Measurements from ENCODE around the gene SYP.

DNA sequence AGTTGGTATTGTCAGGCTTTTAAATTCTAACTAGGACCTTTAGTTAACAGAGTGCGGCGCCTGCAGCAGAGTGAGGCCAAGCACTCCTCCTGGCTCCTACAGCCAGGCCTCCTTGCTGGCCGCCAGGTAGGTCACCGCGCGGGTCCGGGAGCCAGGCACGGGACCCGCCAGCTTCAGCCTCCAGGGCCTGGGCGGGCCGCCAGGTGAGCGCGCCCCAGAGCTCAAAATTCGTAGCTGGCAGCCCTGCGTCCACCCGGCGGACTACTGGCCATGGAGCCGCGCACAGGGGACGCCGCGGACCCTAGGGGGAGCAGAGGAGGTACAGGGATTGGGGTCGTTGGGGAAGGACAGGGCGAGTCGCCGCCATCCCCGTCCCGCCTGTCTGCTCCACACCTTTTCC is 37.4 kb downstream of the SYP start, which contains the start of gene MAGIX:
- TF ChIP-seq, protein P1, sequence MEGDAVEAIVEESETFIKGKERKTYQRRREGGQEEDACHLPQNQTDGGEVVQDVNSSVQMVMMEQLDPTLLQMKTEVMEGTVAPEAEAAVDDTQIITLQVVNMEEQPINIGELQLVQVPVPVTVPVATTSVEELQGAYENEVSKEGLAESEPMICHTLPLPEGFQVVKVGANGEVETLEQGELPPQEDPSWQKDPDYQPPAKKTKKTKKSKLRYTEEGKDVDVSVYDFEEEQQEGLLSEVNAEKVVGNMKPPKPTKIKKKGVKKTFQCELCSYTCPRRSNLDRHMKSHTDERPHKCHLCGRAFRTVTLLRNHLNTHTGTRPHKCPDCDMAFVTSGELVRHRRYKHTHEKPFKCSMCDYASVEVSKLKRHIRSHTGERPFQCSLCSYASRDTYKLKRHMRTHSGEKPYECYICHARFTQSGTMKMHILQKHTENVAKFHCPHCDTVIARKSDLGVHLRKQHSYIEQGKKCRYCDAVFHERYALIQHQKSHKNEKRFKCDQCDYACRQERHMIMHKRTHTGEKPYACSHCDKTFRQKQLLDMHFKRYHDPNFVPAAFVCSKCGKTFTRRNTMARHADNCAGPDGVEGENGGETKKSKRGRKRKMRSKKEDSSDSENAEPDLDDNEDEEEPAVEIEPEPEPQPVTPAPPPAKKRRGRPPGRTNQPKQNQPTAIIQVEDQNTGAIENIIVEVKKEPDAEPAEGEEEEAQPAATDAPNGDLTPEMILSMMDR (IDR thresholded peaks at IDR 0.05) = no peak
- no peak for TF ChIP-seq POLR2AphosphoS5 (IDR thresholded peaks at IDR 0.05)
